Activated CD4-positive, CD25-positive, alpha-beta regulatory T cell (primary cell): ENCODE measurements around the gene CFAP107.
"Not testable (repeated sequence)": the region's sequence is repeated elsewhere in the genome, so short reads cannot be mapped to it uniquely, and the experiment has no call there.

Experiments
- DNase-seq, 4 experiments: peaks; one replicate each; lab custom pipeline; 2025; lab: John Stamatoyannopoulos, UW

Gene CFAP107

DNA sequence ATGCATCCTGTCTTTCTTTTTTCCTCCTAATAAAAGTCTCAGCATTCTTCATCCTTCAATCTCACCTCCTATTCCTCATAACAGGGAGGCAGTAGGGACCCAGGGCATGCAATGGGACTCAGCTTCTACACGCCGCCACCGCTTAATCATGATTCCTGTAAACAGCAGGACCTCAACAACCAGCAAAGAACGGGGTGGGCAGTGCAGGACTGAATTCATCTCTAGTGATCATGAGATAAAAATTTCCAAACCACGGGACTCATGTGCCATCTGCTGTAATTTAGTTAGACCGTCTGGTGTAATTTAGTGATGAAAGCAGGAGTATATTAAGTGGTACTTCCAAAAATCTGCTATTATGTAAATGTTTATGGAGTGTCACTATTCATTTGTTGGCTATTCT lies 32.9 kb downstream of the CFAP107 start:
- DNase-seq: no peak

DNA sequence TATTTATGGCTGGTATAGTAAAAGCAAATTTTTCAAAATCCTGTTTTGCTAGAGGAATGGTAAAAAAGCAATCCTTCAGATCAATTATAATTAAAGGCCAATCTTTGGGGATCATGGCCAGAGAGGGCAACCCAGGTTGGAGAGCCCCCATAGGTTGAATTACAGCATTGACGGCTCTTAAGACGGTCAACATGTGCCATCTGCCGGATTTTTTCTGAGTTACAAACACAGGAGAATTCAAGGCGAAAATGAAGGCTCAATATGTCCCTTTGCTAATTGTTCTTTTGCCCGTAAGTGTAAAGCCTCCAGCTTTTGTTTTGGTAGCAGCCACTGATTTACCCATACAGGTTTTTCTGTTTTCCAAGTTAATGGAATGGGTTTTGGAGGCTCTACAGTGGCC lies 35.5 kb downstream of the CFAP107 start:
- DNase-seq: not testable (repeated sequence)

GRCh38 chr1:12783783-12784182 lies 37.8 kb downstream of the CFAP107 start:
- not testable (repeated sequence) for DNase-seq

DNA sequence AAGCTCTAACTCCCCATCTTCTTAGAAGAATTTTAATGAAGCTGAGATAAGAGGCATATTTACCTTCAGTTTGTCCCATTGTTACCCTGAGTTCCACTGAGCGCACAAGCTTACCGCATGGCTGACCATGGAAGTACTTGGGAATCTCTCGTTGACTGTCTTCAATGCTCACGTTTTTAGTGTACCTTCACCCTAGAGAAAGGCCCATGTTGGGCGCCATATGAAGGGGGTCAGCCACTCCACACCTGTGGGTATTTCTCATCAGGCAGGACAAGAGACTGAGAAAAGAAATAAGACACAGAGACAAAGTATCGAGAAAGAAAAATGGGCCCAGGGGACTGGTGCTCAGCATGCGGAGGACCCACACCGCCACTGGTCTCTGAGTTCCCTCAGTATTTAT lies 38.7 kb downstream of the CFAP107 start:
- DNase-seq: not testable (repeated sequence)

DNA sequence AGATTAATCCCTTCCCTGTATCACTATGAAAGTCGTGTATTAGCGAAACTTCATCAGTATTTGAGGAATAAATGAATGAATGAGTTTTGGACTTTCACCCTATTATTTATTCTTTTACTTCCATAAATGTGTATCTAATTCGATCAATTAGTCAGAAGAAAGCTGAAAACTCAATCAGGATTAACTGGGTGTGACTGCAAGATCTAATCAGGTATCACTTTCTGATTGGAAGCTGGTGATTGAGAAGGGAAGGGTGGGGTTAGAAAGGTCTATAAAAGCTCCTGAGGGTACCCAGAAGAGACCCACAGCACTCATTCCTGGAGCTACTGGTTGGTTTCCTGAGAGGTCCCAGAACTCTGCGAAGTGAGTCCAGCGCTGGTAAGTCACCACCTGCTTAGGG lies 45.1 kb downstream of the CFAP107 start, which contains the start of gene PRAMEF1:
PRAMEF1 (plus strand) TSS at position 301 of the 400 bp plus-strand sequence. CDS start 1,831 bp downstream, outside the sequence.
- DNase-seq: not testable (repeated sequence)

DNA sequence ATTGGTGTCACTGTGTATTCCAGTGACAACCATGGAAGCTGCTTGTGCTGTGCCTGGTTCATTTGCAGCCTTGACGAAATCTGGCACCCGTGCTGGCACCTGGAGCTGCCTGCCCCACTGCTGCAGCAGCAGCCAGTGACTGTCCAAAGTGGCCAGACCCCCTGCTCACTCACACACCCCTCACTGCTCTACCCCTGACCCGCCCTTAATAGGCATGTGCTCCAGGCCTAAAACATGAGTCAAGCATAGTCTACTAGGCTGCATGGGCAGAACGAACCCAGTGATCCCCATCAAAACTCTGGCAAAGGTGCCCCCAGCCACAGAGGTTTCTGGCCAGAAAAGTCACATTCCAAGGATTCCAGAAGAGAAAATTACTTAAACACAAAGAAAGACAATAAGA lies 52.9 kb downstream of the CFAP107 start:
- DNase-seq: no peak

- DNase-seq: no peak
These were observed 53.7 kb downstream of the CFAP107 start for GRCh38 chr1:12799730-12800129.

DNA sequence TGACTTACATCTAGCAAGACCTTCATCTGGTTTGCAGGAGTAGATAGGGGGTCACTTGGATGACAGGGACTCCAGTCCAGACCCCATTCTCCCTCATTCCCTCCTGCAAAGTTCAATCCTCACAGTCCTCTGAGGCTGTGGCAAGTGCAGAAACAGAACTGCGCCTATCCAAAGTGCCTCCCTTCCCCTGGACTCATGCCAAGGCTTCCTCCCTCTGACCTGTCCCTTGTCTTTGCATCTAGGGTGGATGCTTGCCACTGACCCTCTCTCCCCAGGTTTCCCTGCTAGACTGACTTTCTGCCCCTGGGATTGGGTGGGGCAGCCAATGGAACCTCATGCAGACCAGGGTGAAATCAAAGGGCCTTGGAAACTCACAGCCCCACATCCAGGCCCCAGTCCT lies 63.9 kb downstream of the CFAP107 start:
- no peak for DNase-seq

GRCh38 chr1:12810691-12811408 lies 64.8 kb downstream of the CFAP107 start:
- no peak for DNase-seq

DNA sequence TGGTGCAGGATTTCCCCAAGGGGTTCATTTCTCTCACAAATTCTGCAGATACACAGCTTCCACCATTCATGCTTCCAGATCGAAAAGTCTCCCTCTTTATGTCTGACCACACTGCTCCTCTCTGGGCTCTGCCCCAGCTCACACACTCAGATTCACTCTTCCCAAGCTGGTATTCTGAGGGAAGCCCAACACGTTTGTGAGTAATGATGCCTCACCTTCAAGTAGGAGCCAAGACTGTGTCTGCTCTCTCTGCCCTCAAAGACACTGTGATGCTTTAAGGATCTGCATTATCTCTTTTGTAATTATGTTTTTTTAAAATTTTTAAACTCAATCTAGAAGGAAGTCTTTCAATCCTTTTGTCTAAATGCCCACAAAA lies 65.4 kb downstream of the CFAP107 start:
- DNase-seq: no peak
